HEK293 (cell line): ENCODE measurements around the gene NDUFV1.
A peak's percentile ranks its signal among the peaks of the same experiment; 100 is the strongest.

Source experiments
- FEZF1 ChIP-seq: fragments of 450-650 bp; formaldehyde crosslinking; IDR thresholded peaks from 2 replicates; pipeline ENCODE4 v1.5.1; 2016; ENCODE audit warnings: missing biosample characterization, missing genetic modification characterization
- GLI4 ChIP-seq: fragments of 450-650 bp; formaldehyde crosslinking; IDR thresholded peaks from 2 replicates; pipeline ENCODE4 v1.5.1; 2016; ENCODE audit warnings: missing biosample characterization, missing genetic modification characterization
- HOXA7 ChIP-seq: sonication (generic); formaldehyde crosslinking; IDR thresholded peaks from 2 replicates; pipeline ENCODE4 v1.8.1; 2022; ENCODE audit warnings: missing genetic modification reagents, borderline replicate concordance
- HOXC10 ChIP-seq: sonication (generic); formaldehyde crosslinking; IDR thresholded peaks from 2 replicates; pipeline ENCODE4 v1.8.1; 2023; ENCODE audit warnings: mild to moderate bottlenecking, missing genetic modification reagents
- KLF9 ChIP-seq: fragments of 450-650 bp; formaldehyde crosslinking; IDR thresholded peaks from 2 replicates; pipeline ENCODE4 v1.5.1; 2016; ENCODE audit warnings: missing biosample characterization, missing genetic modification characterization, low read depth
- SETDB1 ChIP-seq: IDR thresholded peaks from one replicate; pipeline ENCODE4 v1.6.1; 2017; ENCODE audit warnings: mild to moderate bottlenecking, low read length, moderate library complexity, mixed read lengths; ENCODE audit not compliant: insufficient read length
- ZBTB49 ChIP-seq: fragments of 450-650 bp; formaldehyde crosslinking; IDR thresholded peaks from 2 replicates; pipeline ENCODE4 v1.5.1; 2016; ENCODE audit warnings: missing biosample characterization, missing genetic modification characterization, low read depth
- ZNF10 ChIP-seq: fragments of 450-650 bp; formaldehyde crosslinking; IDR thresholded peaks from 2 replicates; pipeline ENCODE4 v1.5.1; 2017; ENCODE audit warnings: missing biosample characterization, missing genetic modification characterization
- ZNF112 ChIP-seq: fragments of 450-650 bp; formaldehyde crosslinking; IDR thresholded peaks from 2 replicates; pipeline ENCODE4 v1.5.0; 2017; ENCODE audit warnings: missing biosample characterization, missing genetic modification characterization
- ZNF121 ChIP-seq: fragments of 450-650 bp; formaldehyde crosslinking; IDR thresholded peaks from 2 replicates; pipeline ENCODE4 v1.5.1; 2016; ENCODE audit warnings: missing biosample characterization, missing genetic modification characterization
- ZNF148 ChIP-seq: fragments of 450-650 bp; formaldehyde crosslinking; IDR thresholded peaks from 2 replicates; pipeline ENCODE4 v1.5.0; 2017; ENCODE audit warnings: missing biosample characterization, missing genetic modification characterization, borderline replicate concordance
- ZNF155 ChIP-seq: fragments of 450-650 bp; formaldehyde crosslinking; IDR thresholded peaks from 2 replicates; pipeline ENCODE4 v1.5.1; 2016; ENCODE audit warnings: missing biosample characterization, missing genetic modification characterization
- ZNF223 ChIP-seq: fragments of 450-650 bp; formaldehyde crosslinking; IDR thresholded peaks from 2 replicates; pipeline ENCODE4 v1.5.1; 2016; ENCODE audit warnings: missing biosample characterization, missing genetic modification characterization
- ZNF23 ChIP-seq: fragments of 450-650 bp; formaldehyde crosslinking; IDR thresholded peaks from 2 replicates; pipeline ENCODE4 v1.5.1; 2016; ENCODE audit warnings: missing biosample characterization, missing genetic modification characterization, borderline replicate concordance
- ZNF335 ChIP-seq: fragments of 450-650 bp; formaldehyde crosslinking; conservative IDR thresholded peaks from 2 replicates; pipeline ENCODE4 v1.5.1; 2016; ENCODE audit warnings: missing biosample characterization, missing genetic modification characterization
- ZNF350 ChIP-seq: fragments of 450-650 bp; formaldehyde crosslinking; IDR thresholded peaks from 2 replicates; pipeline ENCODE4 v1.5.0; 2017; ENCODE audit warnings: missing biosample characterization, mild to moderate bottlenecking, missing genetic modification characterization
- ZNF366 ChIP-seq: fragments of 450-650 bp; formaldehyde crosslinking; conservative IDR thresholded peaks from 2 replicates; pipeline ENCODE4 v1.5.1; 2016; ENCODE audit warnings: missing biosample characterization, missing genetic modification characterization
- ZNF510 ChIP-seq: fragments of 450-650 bp; formaldehyde crosslinking; IDR thresholded peaks from 2 replicates; pipeline ENCODE4 v1.5.1; 2018; ENCODE audit warnings: mild to moderate bottlenecking, missing genetic modification characterization, missing biosample characterization; ENCODE audit not compliant: insufficient replicate concordance
- ZNF514 ChIP-seq: fragments of 450-650 bp; formaldehyde crosslinking; IDR thresholded peaks from 2 replicates; pipeline ENCODE4 v1.5.1; 2016; ENCODE audit warnings: missing biosample characterization, missing genetic modification characterization
- ZNF548 ChIP-seq: fragments of 450-650 bp; formaldehyde crosslinking; IDR thresholded peaks from 2 replicates; pipeline ENCODE4 v1.5.1; 2016; ENCODE audit warnings: missing biosample characterization, missing genetic modification characterization
- ZNF571 ChIP-seq: fragments of 450-650 bp; formaldehyde crosslinking; IDR thresholded peaks from 2 replicates; pipeline ENCODE4 v1.5.0; 2017; ENCODE audit warnings: missing biosample characterization, missing genetic modification characterization
- ZNF596 ChIP-seq: fragments of 450-650 bp; IDR thresholded peaks from 2 replicates; pipeline ENCODE4 v1.5.0; 2018; ENCODE audit warnings: missing biosample characterization, mild to moderate bottlenecking, missing genetic modification characterization, moderate library complexity
- ZNF658 ChIP-seq: fragments of 450-650 bp; formaldehyde crosslinking; IDR thresholded peaks from 2 replicates; pipeline ENCODE4; 2016; ENCODE audit warnings: missing biosample characterization, missing genetic modification characterization
- ZNF664 ChIP-seq: fragments of 450-650 bp; formaldehyde crosslinking; IDR thresholded peaks from 2 replicates; pipeline ENCODE4 v1.5.1; 2016; ENCODE audit warnings: missing biosample characterization, missing genetic modification characterization
- ZNF701 ChIP-seq: fragments of 450-650 bp; formaldehyde crosslinking; IDR thresholded peaks from 2 replicates; pipeline ENCODE4 v1.5.1; 2016; ENCODE audit warnings: missing biosample characterization, missing genetic modification characterization
- ZNF785 ChIP-seq: fragments of 450-650 bp; formaldehyde crosslinking; IDR thresholded peaks from 2 replicates; pipeline ENCODE4 v1.5.1; 2016; ENCODE audit warnings: missing biosample characterization, missing genetic modification characterization
- ZSCAN5A ChIP-seq: fragments of 450-650 bp; formaldehyde crosslinking; IDR thresholded peaks from 2 replicates; pipeline ENCODE4 v1.5.1; 2016; ENCODE audit warnings: missing biosample characterization, missing genetic modification characterization
- TF ChIP-seq, protein P1 (sequence below): fragments of 450-650 bp; formaldehyde crosslinking; IDR thresholded peaks from 2 replicates; pipeline ENCODE4 v1.5.1; 2016; ENCODE audit warnings: missing biosample characterization, missing genetic modification characterization
- TF ChIP-seq, protein P2 (sequence below): fragments of 450-650 bp; formaldehyde crosslinking; IDR thresholded peaks from 2 replicates; pipeline ENCODE4 v1.5.1; 2016; ENCODE audit warnings: missing biosample characterization, missing genetic modification characterization
- TF ChIP-seq, protein P3 (sequence below): fragments of 450-650 bp; formaldehyde crosslinking; IDR thresholded peaks from 2 replicates; pipeline ENCODE4 v1.5.1; 2016; ENCODE audit warnings: missing biosample characterization, missing genetic modification characterization

The NDUFV1 gene

DNA sequence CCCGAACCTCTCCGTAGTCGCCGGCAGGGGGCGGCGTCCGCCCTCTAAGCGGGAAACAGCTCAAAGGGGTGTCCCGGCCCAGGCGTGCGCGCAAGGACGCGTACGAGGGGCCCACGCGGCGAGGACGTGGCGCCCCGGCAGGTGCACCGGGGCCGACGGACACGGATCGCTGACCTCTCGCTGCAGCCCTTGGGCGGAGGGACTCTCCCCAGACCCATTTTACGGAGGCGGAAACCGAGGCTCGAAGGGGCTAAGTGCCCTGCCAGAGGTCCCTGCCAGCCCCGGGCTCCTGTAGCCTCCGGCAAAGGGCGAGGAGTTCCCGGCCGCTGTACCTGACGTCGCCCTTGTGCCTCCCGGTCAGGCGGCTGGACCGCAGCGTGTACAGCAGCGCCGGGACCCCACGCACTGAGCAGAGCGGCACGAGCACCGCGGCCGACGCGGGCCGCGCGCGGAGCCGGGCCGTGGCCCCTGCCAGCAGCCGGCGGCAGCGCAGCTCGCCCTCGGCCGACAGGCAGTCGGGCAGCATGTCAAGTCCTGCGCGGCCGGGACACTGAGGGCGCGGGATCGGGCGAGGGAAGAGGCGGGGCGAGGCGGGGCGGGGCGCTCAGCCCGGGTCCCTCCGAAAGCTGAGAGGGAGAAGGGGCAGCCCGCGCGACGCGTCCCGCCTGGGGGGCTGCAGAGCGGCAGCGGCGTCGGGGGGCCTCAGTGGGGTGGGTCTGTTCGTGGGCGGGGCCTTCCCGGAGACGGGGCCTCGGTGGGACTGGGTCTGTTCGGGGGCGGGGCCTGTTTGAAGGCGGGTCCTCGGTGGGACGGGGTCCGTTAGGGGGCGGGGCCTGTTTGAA is 22.9 kb downstream of the NDUFV1 start, which contains the start of gene NUDT8 (continued):
- TF ChIP-seq ZSCAN5A (tag by site-specific recombination) = 0 out of 2 replicates have a peak, but pooled peaks have one; percentile 27
- no peak for TF ChIP-seq HOXA7 (CRISPR knock-in tag)
- no peak for TF ChIP-seq ZNF548 (tag by site-specific recombination)
- TF ChIP-seq HOXC10 (CRISPR knock-in tag) = no peak
- TF ChIP-seq ZNF366 (tag by site-specific recombination) = no peak
- no peak for TF ChIP-seq ZBTB49 (tag by site-specific recombination)
- TF ChIP-seq ZNF148 (tag by site-specific recombination) = no peak
- peak; percentile 79 for TF ChIP-seq ZNF335 (tag by site-specific recombination)
- no peak for TF ChIP-seq ZNF510 (tag by site-specific recombination)
- no peak for TF ChIP-seq ZNF664
- no peak for TF ChIP-seq ZNF155 (tag by site-specific recombination)
- TF ChIP-seq SETDB1 = no peak
- no peak for TF ChIP-seq ZNF571 (tag by site-specific recombination)
- TF ChIP-seq ZNF658 (tag by site-specific recombination) = no peak
- no peak for TF ChIP-seq GLI4 (tag by site-specific recombination)
- TF ChIP-seq KLF9 (tag by site-specific recombination) = no peak
- TF ChIP-seq ZNF223 = no peak
- no peak for TF ChIP-seq ZNF23 (tag by site-specific recombination)
- no peak for TF ChIP-seq FEZF1 (tag by site-specific recombination)
- TF ChIP-seq ZNF596 = no peak
- no peak for TF ChIP-seq ZNF112 (tag by site-specific recombination)
- TF ChIP-seq ZNF701 (tag by site-specific recombination) = no peak
- TF ChIP-seq ZNF785 (tag by site-specific recombination) = no peak
- TF ChIP-seq, protein P1, sequence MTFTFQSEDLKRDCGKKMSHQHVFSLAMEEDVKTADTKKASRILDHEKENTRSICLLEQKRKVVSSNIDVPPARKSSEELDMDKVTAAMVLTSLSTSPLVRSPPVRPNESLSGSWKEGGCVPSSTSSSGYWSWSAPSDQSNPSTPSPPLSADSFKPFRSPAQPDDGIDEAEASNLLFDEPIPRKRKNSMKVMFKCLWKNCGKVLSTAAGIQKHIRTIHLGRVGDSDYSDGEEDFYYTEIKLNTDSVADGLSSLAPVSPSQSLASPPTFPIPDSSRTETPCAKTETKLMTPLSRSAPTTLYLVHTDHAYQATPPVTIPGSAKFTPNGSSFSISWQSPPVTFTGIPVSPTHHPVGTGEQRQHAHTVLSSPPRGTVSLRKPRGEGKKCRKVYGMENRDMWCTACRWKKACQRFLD = no peak
- TF ChIP-seq ZNF514 (tag by site-specific recombination) = no peak
- TF ChIP-seq ZNF121 = 0 out of 2 replicates have a peak, but pooled peaks have one; percentile 19
- no peak for TF ChIP-seq ZNF10 (tag by site-specific recombination)
- TF ChIP-seq, protein P2, sequence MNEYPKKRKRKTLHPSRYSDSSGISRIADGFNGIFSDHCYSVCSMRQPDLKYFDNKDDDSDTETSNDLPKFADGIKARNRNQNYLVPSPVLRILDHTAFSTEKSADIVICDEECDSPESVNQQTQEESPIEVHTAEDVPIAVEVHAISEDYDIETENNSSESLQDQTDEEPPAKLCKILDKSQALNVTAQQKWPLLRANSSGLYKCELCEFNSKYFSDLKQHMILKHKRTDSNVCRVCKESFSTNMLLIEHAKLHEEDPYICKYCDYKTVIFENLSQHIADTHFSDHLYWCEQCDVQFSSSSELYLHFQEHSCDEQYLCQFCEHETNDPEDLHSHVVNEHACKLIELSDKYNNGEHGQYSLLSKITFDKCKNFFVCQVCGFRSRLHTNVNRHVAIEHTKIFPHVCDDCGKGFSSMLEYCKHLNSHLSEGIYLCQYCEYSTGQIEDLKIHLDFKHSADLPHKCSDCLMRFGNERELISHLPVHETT (tag by site-specific recombination) = peak; percentile 47; the same call in 1 of the 2 replicates
- TF ChIP-seq ZNF350 = no peak
- TF ChIP-seq, protein P3, sequence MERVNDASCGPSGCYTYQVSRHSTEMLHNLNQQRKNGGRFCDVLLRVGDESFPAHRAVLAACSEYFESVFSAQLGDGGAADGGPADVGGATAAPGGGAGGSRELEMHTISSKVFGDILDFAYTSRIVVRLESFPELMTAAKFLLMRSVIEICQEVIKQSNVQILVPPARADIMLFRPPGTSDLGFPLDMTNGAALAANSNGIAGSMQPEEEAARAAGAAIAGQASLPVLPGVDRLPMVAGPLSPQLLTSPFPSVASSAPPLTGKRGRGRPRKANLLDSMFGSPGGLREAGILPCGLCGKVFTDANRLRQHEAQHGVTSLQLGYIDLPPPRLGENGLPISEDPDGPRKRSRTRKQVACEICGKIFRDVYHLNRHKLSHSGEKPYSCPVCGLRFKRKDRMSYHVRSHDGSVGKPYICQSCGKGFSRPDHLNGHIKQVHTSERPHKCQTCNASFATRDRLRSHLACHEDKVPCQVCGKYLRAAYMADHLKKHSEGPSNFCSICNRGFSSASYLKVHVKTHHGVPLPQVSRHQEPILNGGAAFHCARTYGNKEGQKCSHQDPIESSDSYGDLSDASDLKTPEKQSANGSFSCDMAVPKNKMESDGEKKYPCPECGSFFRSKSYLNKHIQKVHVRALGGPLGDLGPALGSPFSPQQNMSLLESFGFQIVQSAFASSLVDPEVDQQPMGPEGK (tag by site-specific recombination) = no peak; the same call in 1 of the 2 replicates
